Stimulated activated CD8-positive, alpha-beta memory T cell treated with anti-CD3 and anti-CD28 coated beads, Interleukin-15, amount 100 ng/mL, for 4 hours (primary cell): ENCODE data around the gene ENG.
A peak's percentile ranks its signal among the peaks of the same experiment; 100 is the strongest.
"Not testable (repeated sequence)": the region's sequence is repeated elsewhere in the genome, so short reads cannot be mapped to it uniquely, and the experiment has no call there.

Experiments used
- DNase-seq, 2 donors: peaks; one replicate each; pipeline ENCODE4 v3.0.0-alpha.2; 2020; ENCODE audit warnings: low read depth in 2 of 2

The ENG gene

GRCh38 chr9:127854184-127854806 lies at the start of gene ENG:
TSS of gene ENG (minus strand) at chr9:127854658. CDS start at chr9:127854355, 303 bp downstream.
- no peak for DNase-seq

DNA sequence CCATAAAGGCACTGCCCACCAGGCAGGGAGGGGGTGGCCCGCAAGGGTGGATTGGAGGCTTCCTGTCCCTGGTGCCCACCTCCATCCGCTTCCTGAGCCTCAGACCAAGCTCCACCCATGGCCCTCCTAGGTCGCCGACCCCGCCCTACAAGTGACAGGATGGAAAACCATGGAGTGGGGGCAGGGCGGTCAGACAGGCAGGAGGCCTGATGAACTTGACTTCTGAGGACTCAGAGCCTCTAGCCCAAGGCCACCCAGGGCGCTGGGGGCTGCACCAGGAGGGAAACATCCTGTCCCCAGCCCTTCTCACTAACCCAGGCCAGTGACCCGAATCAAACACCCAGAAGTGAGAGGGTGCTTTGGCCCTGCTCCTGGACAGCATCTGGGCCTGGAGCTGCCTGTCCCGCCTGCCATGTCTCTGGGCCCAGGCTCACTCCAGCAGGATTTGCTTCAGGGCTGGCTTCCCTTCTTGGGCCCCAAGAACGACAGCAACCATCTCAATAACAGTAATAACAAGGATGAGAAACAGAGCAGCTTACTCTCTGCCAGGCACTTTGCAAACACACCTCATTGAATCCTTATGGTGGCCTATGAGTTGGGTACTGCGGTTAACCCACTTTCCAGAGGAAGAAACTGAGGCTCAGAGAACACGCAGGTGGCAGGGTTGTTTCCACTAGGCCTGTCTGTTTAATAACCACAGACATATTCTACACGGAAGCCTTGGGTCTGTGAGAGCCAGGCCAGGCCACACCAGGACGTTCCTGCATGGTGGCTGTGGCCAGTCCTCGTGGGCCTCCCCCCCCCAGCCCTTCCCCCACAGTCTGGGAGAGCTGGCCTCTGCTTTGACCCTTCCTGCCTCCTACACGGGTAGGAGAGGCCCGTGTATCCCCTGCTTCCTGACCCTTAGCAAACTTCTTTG lies 49.4 kb upstream of the ENG start:
- peak in 1 of 2 donors; percentile 41 for DNase-seq

DNA sequence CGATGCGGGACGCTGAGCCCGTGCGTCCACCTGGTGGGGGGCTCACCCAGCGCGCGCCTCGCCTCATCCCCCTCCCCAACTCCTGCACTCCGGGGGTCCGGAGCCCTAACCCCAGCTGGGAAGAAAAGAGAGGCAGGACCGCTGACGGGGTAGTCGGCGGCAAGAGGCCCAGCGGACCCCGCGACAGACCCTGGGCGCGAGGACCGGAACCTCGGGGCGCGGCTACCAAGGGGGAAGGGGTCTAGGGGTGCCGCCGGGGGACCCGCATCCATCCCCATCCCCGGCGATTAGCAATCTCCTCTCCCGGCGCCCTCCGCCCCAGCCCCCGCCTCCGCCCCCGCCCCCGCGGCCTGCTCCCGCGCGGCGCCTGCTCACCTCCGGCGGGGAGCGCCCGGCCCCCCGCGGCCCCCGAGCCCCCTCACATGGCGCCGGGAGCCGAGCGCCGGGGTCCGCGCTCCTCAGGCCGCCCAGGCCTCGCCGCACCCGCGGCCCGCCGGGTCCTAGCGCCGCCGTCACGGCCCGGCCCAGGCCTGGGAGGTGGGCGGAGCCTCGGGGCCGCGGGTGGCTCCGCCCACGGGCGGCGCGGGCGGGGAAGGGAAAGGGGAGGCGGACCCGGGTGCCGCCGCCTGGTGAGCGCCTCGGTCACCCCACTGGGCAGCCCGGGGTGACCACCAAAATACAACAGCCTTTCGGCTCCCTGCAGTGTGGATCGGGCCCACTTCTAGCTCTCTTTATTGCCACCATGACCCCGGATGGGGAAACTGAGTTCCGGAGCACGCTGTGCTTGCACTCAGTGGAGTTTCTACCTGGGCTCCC lies 44.9 kb upstream of the ENG start, which contains the start of gene ST6GALNAC6:
Gene ST6GALNAC6 (minus strand): TSS at position 476 of the 816 bp plus-strand sequence. CDS start 1,622 bp downstream, outside the sequence.
- peak in 1 of 2 donors; percentile 53 for DNase-seq

GRCh38 chr9:127898433-127899127 lies 44.1 kb upstream of the ENG start:
- no peak for DNase-seq

DNA sequence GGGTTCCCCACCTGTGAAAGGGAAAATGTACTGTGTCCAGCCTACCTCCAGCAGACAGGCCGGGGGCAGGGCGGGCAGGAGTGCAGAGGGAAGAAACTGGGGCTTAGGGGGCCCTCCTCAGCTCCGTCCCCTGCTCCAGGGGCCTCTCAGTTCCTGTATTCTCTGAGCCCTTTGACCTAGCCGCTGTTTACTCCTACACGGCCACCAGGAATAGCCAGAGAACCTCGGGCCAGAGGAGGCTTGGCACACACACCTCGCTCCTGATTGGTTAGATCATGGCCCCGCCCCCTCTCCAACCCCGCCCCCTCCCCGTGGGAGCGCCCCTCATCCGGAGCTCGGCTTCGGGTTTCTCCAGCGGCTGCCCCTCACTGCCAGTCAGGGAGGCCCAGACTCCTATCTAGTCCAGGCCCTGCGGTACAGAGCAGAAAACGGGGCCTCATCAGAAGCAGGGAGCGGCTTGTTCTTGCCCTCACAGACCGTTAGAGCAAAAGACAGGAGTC lies 42.8 kb upstream of the ENG start:
- no peak for DNase-seq

DNA sequence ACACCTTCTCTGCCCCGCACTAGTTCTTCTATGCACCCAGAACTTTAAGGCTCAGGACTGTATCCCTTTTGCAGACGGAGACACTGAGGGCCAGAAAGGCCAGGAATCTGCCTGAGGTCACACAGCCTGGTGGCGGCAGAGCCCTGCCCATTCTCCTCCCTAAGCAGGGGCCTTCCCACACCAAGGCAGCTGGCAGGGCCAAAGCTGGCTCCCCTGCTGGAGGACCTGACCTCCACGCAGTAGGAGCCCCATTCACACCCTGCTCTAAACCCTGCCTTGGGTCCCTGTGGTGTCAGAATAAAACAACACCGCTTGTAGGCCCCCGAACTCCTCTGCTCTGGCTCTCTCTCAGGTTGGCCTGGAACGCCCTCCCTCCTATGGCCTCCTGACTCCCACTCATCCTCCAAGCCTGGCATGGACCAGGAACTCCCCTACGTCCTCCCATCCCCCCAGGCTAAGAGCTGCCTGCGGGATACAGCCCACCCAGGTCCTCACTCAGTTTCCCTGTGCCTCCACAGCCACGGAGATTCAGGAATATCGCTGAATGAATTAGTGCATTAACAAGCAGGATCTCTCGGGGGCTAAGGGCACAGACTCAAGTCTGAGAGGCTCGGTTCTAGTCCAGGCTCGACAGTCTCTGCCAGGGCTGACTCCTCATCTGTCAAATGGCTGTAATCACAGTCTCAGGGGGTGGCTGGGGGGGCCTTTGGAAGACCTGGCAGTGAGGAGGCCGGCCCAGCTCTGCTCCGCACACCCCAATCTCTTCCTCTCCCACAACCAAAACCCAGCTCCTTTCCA lies 42.1 kb upstream of the ENG start:
- DNase-seq: no peak

- no peak for DNase-seq
Measured at GRCh38 chr9:127895811-127896210, 41.4 kb upstream of the ENG start.

- no peak for DNase-seq
Measured at GRCh38 chr9:127893392-127893791, 38.9 kb upstream of the ENG start.

DNA sequence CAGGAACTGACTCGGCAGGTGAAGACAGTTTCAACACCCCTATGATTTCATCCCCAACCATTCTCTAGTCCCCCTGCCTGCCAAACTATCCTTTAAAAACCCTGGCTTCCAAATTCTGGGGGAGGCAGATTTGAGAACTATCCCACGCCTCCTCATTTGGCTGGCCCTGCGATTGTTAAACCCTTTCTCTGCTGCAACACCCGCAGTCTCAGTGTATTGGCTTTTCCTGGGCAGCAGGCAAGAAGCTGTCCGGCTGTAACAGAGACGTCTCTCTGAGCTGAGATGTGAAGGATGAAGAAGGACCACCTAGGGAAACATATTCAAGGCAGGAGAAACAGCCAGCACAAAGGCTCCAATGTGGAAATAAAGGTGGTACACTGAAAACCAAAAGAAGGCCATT lies 38.4 kb upstream of the ENG start:
- DNase-seq: no peak

DNA sequence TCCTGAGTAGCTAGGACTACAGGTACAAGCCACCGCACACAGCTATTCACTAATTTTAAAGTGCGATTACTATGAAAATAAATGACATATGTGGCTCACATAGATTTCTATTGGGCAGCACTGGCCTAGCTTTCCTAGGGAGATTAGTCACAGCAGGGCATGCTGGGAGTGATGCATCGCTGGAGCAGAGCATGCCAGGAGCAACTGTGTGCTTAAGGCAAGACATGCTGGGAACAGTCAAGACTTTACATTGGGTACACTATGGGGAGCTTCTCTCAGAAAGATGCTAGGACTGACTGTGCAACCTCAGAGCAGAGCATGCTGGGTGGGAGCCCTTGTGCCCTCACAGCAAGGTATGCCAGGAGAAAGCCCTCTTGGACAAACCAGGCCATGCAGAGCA lies 35.6 kb upstream of the ENG start:
- DNase-seq: no peak

DNA sequence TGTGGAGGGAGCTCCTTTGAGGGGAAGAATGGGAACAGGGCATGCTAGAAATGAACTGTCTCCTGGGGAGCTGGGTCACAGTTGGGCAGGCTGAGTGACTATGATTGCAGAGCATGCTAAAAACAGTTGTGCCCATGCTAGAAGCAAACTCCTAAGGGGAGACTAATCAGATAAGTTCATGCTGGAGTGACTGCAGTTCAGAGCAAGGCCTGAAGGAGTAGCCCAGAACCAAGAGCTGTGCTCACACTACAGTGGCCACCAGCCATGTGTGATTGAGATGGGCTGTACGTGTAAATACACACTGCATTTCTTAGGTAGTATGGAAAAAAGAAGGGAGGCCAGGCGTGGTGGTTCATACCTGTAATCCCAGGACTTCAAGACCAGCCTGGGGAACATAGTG lies 33.3 kb upstream of the ENG start:
- no peak for DNase-seq

DNA sequence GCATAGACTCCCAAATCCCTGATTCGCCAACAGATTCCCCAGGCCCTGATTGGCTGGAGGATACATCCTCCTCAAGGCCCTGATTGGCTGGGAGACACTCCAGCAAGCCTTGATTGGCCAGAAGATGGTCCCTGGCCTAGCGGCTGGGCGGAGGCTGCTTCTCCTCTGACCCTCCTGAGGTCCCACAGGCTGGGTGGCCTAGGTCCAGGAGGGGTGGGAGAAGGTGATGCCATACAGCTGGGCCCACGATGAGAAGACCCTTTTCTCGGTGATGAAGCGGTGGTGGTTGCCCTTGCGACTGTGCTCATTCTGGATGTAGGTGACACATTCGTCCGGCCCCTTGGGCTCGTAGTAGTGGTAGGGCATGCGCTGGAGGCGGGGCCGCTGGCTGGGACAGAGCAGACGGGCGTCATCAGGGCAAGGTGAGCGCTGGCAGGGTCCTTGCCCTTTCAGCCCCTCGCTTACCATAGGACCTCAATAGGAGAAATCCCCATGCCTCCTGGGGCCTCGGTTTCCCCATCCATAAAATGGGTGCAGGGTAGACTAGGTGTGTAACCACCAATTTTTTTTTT lies 32.0 kb upstream of the ENG start:
- no peak for DNase-seq

- no peak for DNase-seq
Measured at GRCh38 chr9:127885508-127886281, 31.2 kb upstream of the ENG start.

DNA sequence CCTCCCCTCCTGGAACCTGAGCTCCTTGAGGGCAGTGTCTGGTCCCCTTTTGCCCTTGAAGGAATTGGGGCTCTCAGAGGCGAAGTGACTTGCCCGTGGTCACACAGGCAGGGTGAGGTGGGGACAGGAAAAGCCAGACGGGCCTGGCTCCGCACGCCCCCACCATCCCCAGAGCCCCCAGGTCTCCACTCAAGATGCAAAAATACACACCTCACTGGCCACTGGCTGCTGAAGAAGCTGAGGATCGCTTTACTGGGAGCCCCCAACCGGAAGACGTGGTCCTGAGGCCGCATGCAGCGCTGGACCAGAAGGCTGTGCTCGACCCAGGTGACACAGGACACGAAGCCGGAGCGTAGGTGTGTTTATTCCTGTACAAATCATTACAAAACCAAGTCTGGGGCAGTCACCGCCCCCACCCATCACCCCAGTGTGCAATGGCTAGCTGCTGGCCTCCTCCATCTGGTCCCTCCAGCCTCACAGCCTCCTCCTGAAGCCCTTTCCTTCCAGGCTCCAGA lies 30.6 kb upstream of the ENG start:
- DNase-seq: no peak

GRCh38 chr9:127884427-127884911 lies 30.0 kb upstream of the ENG start:
- DNase-seq: no peak

- no peak for DNase-seq
Measured at GRCh38 chr9:127883959-127884358, 29.5 kb upstream of the ENG start.

GRCh38 chr9:127881715-127882114 lies 27.3 kb upstream of the ENG start:
- not testable (repeated sequence) for DNase-seq

DNA sequence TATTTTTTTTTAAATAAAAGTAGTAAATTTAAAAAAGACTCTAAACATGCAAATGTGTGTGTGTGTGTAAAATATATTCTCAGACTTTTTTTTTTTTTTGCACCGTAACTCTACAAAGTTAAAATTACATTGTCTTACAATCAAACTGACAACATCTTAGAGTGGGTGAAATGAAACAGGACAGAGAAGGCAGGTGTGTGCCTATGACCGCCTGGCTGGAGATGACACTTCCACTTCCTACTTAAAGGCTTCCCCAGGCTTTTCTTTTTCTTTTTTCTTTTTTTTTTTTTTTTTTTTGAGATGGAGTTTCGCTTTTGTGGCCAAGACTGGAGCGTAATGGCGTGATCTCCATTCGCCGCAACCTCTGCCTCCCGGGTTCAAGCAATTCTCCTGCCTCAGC lies 25.7 kb upstream of the ENG start:
- no peak for DNase-seq
